Osteocyte (in vitro differentiated cells): ENCODE data around the gene DAAM1. TPM values are rescaled to one million over a fixed set of nuclear protein-coding genes. Genes with fewer than 3 reads are reported as not detected.

ENCODE experiments used
- DNase-seq: peaks from one replicate; pipeline ENCODE4 v3.0.0; 2021; ENCODE audit warnings: mixed read lengths; ENCODE audit not compliant: unreplicated experiment; ENCODE audit errors: extremely low spot score
- H3K27ac Mint-ChIP-seq: one replicate; pipeline ENCODE4 v1.8.0; 2021; ENCODE audit warnings: mild to moderate bottlenecking, mixed read lengths; ENCODE audit not compliant: unreplicated experiment
- H3K27me3 Mint-ChIP-seq: one replicate; pipeline ENCODE4 v1.8.0; 2021; ENCODE audit warnings: mixed read lengths; ENCODE audit not compliant: unreplicated experiment
- H3K36me3 Mint-ChIP-seq: one replicate; pipeline ENCODE4 v1.8.0; 2021; ENCODE audit warnings: mixed read lengths; ENCODE audit not compliant: unreplicated experiment
- H3K4me1 Mint-ChIP-seq: one replicate; pipeline ENCODE4 v1.8.0; 2021; ENCODE audit warnings: mixed read lengths; ENCODE audit not compliant: unreplicated experiment
- H3K4me3 Mint-ChIP-seq: one replicate; pipeline ENCODE4 v1.8.0; 2021; ENCODE audit warnings: mild to moderate bottlenecking, moderate library complexity, mixed read lengths; ENCODE audit not compliant: unreplicated experiment
- H3K9me3 Mint-ChIP-seq: one replicate; pipeline ENCODE4 v1.8.0; 2021; ENCODE audit warnings: mixed read lengths; ENCODE audit not compliant: unreplicated experiment
- CTCF ChIP-seq: fragments of 200-600 bp; sonication (generic); IDR thresholded peaks from 2 replicates; pipeline ENCODE4 v1.5.0; 2021; ENCODE audit warnings: antibody characterized with exemption, mild to moderate bottlenecking, moderate library complexity
- total RNA-seq: library from RNA; stranded (reverse); gene quantifications from 2 replicates; pipeline ENCODE4 v1.2.1, GENCODE V29; 2021

Gene DAAM1
- total RNA-seq, 1 donor from 2014 or later: 22.8 TPM

GRCh38 chr14:59185676-59186075, 2.8 kb upstream of the DAAM1 start:
- H3K4me3 Mint-ChIP-seq: no peak overlapping the region

GRCh38 chr14:59186306-59186705, 2.2 kb upstream of the DAAM1 start:
- TF ChIP-seq CTCF: no peak
- Mint-ChIP-seq H3K9me3 (no peaks in the 10 kb centered on the region), H3K36me3 (no peaks in the 10 kb centered on the region), H3K4me1 (peaks cover 15% of the 10 kb centered on the region), H3K27me3 (peaks cover 41% of the 10 kb centered on the region), H3K4me3 (no peak overlapping the region), H3K27ac (no peak overlapping the region)
- DNase-seq: no peak

More at GRCh38 chr14:59185676-59186075, 2.8 kb upstream of the DAAM1 start:
- no peak for TF ChIP-seq CTCF
- no peak for DNase-seq
- peaks cover 14% of the 10 kb centered on the region for H3K4me1 Mint-ChIP-seq
- no peak overlapping the region for H3K27ac Mint-ChIP-seq
- H3K36me3 Mint-ChIP-seq: no peaks in the 10 kb centered on the region
- H3K9me3 Mint-ChIP-seq: no peaks in the 10 kb centered on the region
- peaks cover 42% of the 10 kb centered on the region for H3K27me3 Mint-ChIP-seq

- Mint-ChIP-seq H3K4me1 (peaks cover 22% of the 10 kb centered on the region), H3K9me3 (no peaks in the 10 kb centered on the region), H3K27me3 (peaks cover 38% of the 10 kb centered on the region), H3K27ac (no peak overlapping the region), H3K4me3 (peak overlapping the region; percentile 90), H3K36me3 (no peaks in the 10 kb centered on the region)
- no peak for TF ChIP-seq CTCF
- DNase-seq: no peak
Observed at GRCh38 chr14:59187118-59187517, 1.3 kb upstream of the DAAM1 start.

- Mint-ChIP-seq H3K9me3 (no peaks in the 10 kb centered on the region), H3K27me3 (peaks cover 35% of the 10 kb centered on the region), H3K27ac (peak overlapping the region; percentile 94), H3K4me3 (peak overlapping the region; percentile 90), H3K36me3 (no peaks in the 10 kb centered on the region), H3K4me1 (peaks cover 22% of the 10 kb centered on the region)
- no peak for TF ChIP-seq CTCF
- DNase-seq: no peak
Observed at GRCh38 chr14:59187802-59188460, 536 bp upstream of the DAAM1 start.

- Mint-ChIP-seq H3K27me3 (peaks cover 27% of the 10 kb centered on the region), H3K4me1 (peaks cover 24% of the 10 kb centered on the region), H3K4me3 (peak overlapping the region; percentile 90), H3K27ac (peak overlapping the region; percentile 94), H3K36me3 (no peaks in the 10 kb centered on the region), H3K9me3 (no peaks in the 10 kb centered on the region)
- peak; percentile 10 for TF ChIP-seq CTCF
- DNase-seq: peak; percentile 87
Observed at GRCh38 chr14:59189091-59189785, 771 bp downstream of the DAAM1 start.
